Measurements from ENCODE around the gene STK26.
"Not testable (repeated sequence)": the region's sequence is repeated elsewhere in the genome, so short reads cannot be mapped to it uniquely, and the experiment has no call there.

Gene STK26

DNA sequence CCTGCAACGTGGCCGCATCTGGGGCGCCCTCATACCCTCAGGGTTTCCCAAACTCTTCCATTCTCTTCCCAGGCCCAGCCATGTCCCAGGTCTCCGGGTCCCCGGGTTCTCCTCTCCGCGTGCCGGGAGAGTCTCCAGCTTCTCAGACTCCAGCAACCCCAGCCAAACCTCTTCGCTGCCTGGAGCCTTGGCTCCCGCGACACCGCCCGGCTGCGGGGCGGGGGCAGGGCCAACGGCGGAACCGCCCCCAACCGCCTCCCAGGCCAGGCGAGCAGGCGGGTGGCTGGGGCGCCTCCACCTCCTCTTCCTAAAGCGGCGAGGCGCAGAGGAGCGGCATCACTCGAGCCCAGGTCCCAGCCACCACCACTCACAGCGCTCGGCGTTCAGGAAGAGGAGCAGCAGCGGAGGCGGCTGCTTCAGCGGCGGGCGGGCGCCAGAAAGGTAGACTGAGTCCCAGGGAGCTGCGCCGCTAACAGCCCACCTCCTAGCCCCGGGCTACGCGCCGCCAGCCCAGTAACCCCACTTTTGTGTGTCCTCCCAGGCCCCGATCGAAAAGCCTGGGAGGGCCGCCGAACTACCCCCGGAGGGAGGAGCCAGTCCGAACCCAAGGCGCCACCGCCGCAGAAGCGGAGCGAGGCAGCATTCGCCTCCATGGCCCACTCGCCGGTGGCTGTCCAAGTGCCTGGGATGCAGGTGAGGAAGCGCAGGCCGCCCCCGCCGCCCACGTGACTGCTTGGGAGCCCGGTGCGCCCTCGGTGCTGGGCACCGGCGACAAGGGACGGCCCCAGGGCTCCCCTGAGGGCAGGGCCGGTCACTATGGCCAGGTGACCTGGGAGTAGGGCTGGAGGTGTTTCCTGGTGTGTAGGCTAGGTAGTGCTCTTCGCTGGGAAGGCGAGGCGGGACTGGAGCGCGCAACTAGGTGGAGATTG is at the start of gene STK26:
Gene STK26 (plus strand): TSS at position 336 of the 929 bp plus-strand sequence. CDS start 316 bp downstream, at position 652.
- no peak for DNase-seq

DNA sequence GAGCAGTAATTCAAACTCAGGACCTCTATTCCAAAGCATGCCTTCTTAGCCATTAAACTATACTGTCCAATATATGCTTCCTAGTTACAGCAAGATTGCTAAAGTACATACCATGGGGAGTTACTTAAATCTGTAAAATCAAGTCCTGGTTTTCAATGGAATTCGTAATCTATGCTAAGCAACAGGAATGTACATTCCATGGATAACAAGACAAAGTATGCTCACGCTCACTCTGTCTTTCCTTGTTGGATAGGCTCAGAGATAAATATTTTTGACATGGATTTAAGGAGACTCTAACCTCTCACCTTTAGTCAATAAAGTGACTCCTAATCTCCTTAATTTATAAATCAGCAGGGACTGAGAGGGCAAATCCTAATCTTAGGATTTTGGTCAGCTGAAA is 47.3 kb upstream of the STK26 start:
- DNase-seq = no peak

DNA sequence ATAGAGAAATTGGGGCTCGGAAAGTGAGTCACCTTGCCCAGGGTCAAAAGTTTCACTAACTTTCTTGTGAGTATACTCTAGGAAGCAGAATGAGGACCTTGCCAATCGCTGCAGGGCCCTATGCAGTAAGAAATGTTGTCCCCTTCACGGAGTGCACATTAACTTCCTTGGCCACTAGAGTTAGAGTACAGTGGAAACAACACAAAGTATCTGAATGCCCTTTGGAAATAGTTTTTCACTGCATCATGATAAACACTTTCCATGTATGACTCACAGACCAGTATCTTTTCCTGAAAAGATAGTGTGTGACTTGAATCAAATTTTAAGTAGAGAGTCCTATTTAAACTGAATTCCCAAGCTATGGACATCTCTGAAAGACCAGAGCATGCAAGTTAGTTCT is 45.5 kb upstream of the STK26 start:
- no peak for DNase-seq

DNA sequence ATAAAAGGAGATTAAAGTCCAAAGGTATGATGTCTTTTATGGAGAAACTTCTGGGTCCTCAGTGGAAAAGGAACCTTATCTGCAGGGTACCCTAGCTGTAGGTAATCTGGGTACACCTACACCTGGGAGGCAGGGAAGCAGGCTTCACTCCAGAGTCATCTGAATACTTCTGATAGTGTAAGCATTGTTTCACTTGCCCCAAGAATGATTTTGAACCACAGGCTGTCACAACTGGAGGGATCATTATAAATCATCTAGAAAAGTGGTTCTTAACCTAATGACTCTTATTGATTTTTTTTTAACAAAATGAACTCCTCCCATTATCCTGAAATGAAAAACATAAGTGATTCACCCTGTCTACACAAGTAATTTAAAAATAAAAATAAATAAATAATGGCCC is 44.0 kb upstream of the STK26 start:
- no peak for DNase-seq

DNA sequence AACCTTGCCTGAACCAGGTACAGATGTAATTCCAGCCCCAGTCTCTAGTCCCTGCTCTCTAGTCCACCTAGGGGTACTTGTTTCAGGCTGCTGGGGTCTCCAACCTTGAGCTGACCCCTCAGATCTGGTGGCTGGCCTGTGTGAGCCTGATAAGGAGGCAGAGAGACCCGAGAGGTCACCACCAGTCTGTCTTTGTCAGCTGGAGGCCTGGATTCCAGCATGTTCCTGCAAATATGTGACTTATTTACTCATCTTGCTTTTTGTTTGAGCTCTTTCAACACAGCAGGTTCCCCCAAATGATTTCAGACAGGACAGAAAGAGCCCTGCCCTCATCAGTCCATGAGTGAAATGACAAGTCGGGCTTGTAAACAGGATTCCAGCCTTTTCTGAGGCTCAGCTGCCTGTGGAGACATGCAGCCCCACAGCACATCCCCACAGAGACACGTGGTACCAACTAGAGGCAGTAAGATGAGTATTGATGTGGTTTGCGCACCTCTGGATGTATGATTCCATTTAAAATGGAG is 37.5 kb upstream of the STK26 start:
- no peak for DNase-seq

DNA sequence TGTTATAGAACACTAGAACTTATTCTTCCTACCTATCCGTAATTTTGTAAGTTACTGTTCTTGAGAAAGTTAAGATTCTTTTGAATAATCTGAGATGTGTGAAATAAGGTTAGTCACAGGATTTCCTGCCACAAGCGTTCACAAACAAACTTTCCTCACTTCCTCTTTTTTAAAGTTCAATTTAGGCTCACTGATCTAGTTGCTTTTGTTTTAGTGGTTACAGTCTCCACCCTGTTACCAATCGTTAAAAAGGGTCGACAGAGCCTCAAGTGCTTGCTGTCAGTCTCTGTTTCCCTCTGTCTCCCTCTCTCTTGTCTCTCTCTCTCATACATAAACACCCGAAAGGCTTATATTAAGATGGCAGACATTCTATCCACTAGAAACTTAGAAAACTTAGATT is 35.9 kb upstream of the STK26 start:
- no peak for DNase-seq

DNA sequence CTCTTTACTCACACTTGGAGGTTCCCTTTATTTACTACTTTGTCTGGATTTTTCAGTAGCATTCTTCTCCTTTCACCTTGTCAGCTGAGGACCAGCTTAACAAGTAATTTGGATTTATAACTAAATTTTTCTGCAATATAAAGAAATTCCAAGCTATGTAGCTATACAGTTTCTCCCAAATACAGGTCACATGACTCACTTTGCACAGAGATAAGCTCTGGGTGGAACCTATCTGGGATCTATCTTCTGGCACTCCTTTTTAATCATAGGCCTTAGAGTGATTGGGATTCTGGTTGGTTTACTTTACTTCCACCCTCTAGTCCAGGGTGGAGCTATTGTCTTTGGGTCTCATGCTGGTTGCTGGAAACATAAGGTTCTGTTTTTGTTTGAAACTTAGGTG is 34.9 kb upstream of the STK26 start:
- no peak for DNase-seq

DNA sequence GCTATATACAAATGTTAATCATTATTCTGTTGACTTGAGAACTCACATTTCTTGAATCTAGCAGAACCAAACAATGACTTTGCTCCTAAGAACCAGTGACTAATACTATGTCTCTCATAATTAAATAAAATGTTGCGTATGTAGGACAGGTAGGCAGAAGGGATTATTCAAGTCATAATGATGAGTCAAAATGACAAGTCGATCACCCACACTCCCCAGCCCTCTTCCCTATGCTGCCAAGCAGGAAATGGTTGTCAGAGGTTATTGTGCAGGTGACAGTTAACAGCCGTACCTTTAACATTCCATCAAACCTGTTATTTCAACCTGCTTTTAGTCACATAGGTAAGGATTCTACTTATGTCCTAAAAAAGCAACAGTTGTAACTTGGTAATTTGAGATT is 22.0 kb upstream of the STK26 start:
- no peak for DNase-seq

DNA sequence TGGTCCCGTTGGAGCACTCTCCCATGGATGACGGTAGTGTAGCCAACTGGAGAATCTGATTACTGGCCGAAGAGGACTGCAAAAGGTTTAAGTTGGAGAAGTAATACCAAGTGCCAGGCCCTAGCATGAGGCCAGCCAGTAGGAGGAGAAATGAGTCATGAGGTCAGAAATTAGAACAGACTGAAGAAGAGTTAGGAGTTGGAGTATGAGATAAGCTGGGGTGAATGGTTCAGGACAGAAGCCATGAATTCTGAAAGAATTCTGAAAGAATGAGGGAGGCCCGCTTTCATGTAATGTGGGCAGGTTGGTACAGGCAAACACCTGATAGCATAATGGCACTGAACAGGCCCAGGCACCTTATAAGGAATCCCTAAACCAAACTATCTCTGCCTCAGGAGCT is 18.4 kb upstream of the STK26 start:
- DNase-seq = no peak

DNA sequence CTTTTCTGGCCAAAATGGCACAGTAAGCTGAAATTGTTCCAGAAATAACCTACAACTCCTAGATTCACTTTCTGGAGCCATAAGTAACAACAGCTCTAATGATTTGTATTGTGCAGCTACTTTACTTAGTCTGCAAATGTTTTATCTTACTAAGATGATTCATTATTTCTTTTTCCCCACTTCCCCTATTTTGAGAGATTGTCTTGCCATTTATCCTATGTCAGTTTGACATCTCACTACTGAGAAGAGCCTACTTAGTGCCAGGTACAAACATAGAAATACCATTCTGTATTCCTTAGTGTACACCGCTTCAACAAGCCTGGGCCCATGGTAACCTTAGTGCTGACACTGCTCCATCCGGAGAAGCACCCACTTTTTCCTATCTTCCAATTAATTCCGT is 13.8 kb upstream of the STK26 start:
- no peak for DNase-seq

DNA sequence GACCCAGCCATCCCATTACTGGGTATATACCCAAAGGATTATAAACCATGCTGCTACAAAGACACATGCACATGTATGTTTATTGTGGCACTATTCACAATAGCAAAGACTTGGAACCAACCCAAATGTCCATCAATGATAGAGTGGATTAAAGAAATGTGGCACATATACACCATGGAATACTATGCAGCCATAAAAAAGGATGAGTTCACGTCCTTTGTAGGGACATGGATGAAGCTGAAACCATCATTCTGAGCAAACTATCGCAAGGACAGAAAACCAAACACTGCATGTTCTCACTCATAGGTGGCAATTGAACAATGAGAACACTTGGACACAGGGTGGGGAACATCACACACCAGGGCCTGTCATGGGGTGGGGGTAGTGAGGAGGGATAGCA is 12.9 kb upstream of the STK26 start:
- not testable (repeated sequence) for DNase-seq

DNA sequence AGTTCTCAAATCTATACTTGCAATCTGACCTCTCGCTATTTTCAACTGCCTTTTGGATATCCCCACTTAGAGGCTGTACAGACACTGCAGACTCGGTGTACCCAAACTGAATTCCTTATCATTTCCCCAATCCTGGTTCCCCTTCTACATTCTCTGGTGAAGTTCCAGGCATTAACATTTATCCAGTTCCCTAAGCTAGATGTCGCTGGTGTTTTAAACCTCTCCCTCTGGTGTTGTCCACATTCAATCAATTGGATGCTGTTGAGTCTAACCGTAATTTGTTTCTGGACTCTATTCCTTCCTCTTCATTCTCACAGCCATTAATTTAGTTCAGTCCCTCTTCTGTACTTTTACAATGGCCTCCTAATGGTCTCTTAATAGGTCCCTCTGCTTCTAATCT is 7.2 kb upstream of the STK26 start:
- no peak for DNase-seq

DNA sequence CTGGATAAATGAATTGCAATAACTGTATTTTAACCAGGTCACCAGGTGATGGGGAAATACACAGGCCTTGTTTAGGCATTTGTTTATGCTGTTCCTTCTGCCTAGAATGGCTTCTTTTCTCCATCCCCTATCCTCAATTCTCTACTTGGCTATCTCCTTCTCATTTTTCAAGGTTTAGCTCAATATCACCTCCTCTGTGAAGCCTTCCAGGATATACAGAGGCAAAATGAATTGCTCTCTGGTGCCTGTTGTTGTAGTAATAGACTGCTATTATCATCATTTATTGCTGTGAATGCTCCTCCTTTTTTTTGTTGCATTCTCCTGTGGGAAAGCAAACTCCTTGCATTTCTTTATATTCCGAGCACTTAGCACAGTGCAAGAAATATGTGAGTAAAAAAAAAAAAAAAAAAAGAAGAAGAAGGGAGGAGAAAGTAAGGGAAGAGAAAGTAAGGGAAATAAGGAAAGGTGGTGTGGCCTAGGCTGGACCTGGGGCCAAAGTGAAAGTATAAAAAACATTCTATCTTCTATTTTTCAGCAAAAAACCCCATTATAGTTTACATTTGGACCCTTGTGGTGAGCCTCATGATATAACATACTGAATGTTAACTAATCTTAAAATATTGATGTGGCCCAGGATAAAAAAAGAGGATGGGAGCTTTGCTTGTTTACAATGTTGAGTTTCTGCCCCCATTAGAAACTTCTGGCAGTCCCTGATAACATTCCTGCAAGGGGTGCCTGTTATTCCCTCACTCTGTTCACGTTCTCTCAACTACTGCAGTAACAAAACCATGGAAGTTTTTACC is 6.3 kb upstream of the STK26 start:
- DNase-seq = no peak

DNA sequence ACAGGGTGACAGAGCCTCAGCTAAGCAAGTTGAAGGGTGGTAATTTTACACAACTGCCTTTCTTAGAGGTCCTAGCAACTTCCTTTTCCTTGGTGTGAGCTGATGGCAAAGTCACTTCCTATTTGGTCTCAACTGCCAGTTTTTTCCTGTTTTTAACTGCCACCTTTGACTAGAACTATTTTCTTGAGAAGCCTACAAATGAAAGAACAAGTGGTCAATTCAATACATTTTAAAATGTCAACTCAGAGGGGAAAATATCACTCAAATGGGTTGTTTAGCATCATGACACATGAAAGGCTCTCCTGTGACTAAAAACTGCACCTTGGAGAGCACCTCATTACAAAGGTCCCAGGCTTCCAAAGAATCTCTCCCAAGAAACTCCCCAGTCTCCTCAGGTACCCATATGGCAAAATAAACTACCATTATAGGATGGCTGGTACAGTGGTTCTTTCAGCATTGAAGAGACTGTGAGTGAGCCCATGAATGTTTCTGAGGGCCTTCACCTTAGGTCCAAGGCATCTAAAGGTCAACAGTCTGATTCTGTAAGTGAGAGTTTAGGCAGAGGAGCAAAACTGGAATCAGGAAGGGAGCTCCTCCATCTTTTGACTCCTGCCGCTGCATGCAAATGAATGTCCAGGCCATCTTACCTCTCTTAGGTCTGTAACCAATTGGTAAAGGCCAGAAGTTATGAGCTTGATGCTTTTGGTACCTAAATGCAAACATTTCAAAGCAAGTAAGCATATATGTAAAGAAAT is 5.5 kb upstream of the STK26 start:
- no peak for DNase-seq

DNA sequence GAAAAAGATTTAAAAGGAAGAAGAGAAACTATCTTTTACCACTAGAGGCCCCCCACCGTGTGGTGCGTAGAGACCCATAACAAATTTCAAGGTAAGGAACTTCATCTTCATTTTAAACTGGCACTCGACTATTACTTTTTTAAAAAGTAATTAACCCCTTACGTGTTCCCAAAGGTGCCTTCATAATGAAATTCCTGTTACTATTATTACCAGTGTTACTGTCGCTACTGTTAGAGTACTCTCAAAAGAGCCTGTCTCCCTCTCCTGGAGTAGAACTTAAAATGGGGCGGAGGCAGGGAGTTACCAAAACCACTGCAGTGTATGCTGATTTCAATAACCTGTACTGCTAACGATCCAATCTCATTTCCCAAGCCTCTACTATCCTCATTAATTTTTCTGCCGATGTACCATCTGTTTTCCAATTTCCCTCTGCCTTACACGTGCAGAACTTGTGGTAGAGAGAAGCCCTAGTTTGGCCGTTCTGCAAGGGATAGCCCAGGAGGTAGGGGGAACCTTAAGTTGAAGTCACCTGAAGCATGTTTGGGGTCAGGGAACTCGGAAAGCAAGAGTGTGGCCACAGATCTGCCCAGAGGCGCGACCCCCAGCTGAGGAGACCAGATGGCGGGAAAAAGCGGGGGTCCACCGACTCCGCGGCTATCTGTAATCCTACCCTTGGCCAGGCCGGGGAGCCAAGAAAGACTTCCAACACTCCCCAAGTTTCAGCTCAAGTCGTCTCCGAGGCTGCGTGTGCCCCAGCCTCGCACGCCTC is 720 bp upstream of the STK26 start:
- DNase-seq = no peak

DNA sequence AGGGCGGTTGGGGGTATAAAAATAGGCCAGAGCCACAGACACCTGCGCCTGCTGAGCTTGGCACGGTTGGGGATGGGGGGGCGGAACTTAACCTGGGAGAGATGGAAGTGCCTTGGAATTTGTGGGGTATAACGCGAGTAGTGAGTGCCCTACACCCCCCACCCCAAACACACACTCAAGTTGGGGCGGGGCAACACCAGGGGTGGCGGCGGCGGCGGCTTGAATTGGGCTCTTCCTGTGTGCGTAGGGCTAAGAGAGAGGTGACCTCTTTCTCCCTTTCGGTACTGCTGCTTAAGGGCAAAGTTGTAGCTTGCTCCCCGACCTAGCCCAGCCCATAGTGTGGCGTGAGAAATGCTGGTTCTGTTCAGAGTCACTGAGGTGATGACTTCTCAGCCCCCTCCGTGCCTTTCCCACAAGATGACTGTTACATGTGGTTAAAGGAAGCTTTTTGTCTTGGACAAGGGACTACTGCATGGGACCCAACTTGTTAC is 839 bp downstream of the STK26 start:
- DNase-seq = no peak

DNA sequence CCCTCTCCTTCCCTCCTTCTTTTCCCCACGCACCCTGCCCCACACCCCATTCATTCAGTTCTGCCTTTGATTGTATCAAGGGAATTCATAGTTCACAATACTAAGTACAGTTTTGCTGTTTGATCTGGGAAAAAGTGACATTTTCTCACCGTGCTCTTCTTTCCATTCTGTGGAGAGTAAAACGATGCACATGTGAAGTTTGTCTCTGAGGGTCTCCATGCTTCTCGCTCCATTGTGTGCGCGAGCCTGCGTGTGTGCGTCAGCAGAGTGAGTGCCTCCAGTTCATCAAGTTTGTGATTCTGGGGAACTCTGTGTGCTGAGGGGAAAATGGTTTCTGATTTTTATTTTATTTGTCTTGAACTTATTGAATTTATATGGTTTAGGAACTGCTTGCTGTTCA is 1.9 kb downstream of the STK26 start:
- no peak for DNase-seq

DNA sequence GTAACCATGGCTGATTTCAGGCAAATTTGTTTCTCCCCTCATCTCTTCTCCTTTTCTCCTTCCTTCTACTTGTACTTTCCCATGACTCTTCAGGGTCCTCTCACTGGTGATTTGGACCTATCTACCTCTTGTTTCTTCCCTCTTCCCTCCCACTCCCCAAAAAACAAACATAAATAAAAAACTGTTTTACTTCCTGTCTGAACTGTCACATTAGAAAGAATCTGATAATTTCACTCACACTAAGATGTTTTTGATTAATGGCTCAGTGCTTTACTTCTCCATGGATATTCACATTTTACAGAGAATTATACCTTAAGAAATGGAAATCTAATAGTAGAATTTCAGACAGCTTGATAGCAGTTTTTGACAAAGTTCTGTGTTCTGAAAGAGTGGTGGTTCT is 7.2 kb downstream of the STK26 start:
- DNase-seq = no peak

DNA sequence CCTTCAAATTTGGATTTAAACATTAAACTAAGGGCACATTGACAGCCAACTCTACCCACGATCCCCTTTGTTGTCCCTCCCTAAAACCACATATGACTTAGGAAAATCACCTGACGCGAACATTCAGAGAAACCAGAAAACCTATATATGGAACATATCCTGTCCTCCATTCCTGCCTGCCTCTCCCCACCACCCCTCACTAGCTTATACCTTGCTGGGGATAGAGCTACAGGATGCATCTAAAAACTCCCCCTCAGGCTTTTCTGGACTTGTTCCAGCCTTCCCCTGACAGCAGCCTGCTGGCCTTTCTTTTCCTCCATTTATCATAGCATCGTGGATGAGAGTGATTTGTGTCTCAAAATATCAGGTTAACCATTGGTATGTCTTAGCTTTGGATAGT is 8.8 kb downstream of the STK26 start:
- DNase-seq = no peak

DNA sequence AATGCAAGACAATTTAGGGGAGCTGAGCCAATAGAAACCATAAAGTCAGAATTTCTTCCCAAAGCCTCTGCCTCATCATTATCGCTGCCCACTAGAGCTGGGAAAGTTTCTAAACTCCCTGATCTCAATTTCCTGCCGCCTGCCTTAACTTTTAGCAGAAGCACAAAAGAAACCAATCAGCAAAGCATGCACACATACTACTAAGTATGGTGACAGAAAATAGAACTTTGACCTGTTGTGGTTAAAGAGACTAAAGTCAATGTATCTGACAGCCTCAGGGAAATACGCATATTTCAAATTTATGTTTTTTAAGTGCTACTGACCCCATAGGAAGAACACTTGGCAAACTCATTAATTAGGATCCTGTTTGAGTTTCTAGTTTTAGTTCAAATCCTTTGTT is 10.1 kb downstream of the STK26 start:
- no peak for DNase-seq

DNA sequence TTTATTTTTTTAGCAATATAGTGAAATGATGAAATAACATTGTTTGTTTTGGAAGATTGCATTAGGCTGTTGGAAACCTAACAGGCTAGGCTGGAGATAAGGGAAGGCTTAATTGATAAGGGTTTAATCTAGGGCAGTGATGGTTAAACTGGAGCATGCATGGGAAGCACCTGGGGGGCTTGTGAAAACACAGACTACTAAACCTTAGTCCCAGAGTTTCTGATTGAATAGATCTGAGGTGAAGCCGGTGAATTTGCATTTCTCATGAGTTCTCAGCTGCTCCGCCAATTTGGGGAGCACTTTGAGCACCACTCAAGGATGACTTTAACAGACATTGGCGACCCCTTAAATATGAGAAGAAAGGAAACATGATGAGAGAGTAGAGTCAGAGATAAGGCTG is 11.5 kb downstream of the STK26 start:
- no peak for DNase-seq

DNA sequence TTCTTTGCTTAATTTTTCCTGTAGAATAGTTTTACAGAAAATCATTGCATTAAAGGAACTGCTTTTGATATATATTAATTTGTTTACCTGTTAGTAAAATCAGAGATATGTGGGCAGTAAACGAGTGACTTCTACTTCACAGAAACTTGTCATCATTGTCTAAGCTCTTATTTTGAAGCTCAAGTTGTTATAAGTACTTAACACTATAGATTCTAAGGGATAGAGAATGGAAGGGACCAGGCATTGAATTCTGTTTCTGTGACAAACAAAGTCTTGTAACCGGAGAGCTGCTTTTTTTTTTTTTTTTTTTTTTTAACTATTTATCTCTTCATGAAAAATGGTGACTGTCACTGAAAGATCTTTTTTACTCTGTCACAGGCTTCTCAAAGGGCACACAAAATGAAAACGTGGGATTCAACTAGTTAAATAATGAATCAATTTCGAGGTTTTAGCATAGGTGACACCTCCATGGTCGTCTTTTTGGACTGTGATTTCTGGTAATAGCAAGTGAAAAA is 14.4 kb downstream of the STK26 start:
- DNase-seq = no peak
